ENCODE measurements around the gene ANGEL1.

Gene ANGEL1

GRCh38 chr14:76763096-76764041 is 49.3 kb downstream of the ANGEL1 start:
- no peak for DNase-seq

DNA sequence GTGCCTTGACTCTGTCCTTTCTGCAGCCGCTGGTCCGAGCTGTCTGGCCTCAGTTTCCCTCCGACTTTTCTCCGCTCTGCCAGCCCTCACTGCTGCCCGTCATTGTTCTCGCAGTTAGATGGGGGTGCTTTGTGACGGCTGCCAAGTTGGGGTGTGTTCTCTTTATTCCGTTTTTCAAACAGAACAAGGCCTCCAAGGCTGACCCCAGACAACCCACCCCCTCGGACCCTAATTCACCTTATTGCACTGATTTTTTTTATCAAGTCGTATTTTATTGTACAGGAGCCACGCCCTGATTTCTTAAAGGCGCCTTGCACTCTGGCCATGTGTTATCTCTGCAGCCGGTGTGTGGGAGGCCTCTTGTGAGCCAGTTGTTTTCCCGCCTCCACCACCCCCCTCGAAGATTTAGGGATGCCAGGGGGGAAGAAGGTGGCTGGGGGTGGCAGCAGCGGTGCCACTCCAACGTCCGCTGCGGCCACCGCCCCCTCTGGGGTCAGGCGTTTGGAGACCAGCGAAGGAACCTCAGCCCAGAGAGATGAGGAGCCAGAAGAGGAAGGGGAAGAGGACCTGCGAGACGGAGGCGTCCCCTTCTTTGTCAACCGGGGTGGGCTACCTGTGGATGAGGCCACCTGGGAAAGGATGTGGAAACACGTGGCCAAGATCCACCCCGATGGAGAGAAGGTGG is 50.1 kb downstream of the ANGEL1 start:
- no peak for DNase-seq

DNA sequence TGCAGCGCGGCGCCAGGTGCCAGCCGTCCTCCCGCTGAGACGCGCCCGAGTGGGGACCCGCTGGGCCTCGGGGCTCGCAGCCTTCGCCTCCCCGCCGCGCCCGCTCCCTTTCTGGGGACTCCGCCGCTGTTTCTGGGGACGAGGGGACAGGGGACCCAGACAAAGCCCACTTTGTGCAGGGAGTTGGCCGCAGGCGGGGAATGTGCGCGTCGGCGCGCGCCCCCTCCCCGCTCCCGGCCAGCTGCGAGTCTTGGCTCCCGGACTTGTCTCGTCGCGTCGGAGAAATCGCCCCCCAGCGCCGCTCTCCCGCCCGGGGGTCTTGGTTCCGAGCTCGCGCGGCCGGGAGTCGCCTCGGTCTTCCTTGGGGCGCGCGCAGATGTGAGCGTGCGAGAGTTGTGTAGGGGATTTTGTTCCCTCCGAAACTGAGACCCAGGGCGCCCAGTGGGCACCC is 50.7 kb downstream of the ANGEL1 start:
- DNase-seq: no peak

DNA sequence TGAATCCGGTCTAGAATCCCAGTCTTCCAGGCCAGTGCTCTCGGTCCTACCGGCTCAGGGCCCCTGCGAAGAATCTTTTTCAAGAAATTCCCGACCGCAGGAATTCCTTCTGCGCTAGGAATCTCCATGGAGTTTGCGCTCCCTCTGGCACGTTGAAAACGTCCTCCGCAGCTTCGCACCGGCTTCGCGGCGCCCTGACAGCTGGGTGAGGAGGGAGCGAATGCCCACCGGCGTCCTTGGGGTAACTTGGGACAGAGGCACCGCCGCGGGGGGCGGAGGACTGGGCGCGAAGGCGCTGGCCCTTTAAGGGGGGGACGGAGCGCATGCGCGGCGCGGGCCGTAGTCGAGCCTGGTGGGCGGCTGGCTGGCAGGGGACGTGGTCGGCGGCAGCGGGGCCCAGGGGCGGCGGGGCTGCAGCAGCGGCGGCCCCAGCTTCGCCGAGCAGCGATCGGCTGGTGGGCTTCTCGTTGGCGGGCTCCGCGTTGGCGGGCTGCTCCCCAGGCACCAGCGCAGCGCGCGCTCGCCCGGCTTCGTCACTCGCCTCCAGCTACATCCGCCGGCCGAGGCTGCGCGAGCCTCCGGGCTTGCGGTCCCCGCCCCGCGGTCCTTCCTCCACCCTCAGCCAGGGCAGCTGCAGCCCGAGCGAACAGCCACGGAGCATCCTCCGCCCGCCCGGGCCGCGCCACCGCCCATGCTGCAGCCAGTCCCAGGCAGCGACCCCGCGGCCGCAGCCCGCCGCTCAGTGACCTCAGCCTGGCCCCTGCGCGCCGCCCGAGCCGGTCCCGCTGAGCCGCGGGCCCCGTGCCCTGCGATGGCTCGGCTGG is 51.3 kb downstream of the ANGEL1 start, which contains the start of gene VASH1:
TSS of gene VASH1 (plus strand) at position 333 of the 824 bp plus-strand sequence. CDS start 1,354 bp downstream, outside the sequence.
- peak; percentile 64 for DNase-seq

DNA sequence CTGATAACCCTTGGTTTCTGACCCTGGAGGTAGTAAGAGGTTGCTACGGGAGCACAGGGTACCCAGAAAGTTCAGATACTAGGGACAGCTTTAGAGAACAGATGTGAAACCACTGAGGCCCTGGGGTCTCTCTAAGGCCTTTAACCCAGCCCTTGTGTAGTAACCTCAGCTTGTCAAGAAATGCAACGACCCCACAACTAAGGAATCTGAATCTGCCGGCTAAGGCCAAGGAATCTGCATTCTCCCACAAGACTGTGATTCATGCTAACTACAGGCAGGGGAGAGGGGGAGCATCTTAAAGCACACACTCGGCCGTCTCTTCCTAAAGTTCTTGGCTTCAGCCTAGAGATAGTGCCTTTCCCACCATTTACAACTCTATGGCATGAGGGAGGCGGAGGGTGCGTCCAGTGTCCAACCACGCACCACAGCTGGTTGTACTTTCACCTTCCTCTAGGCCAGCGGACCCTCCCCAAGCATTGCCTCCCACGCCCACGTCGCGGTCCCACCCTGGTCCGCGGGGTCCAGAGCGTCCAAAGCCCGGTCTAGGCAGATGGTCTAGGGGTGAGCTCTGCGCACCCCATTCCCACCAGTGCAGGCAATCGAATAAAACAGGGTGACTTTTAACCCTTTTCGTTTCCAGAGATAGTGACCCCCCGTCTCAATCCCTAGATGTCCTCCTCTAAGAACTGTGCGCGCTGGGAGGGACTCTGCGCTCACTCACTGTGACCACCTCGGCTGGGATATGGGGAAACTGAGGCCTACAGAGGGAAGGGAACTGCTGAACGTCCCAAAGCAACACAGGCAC is 52.1 kb downstream of the ANGEL1 start:
- no peak for DNase-seq

- no peak for DNase-seq
These were observed 53.1 kb downstream of the ANGEL1 start for GRCh38 chr14:76759589-76759988.

DNA sequence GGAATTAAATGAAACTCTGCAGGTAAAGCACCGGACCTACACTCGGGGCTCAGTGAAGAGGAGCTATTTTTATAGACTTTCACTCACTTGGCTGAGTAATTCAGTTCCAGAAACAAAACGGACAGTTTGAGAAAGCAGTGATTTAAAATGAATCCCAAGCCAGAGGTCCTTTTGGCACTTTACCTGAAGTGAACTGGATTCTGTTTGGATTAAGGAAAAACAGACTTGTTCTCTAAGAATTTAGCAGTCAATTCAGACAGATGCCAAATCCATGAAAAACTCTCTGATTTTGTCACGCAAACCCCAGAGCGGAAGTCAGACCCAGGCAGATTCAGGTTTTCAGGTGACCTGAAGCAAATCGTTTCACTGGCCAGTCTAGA is 56.3 kb downstream of the ANGEL1 start:
- DNase-seq: no peak

DNA sequence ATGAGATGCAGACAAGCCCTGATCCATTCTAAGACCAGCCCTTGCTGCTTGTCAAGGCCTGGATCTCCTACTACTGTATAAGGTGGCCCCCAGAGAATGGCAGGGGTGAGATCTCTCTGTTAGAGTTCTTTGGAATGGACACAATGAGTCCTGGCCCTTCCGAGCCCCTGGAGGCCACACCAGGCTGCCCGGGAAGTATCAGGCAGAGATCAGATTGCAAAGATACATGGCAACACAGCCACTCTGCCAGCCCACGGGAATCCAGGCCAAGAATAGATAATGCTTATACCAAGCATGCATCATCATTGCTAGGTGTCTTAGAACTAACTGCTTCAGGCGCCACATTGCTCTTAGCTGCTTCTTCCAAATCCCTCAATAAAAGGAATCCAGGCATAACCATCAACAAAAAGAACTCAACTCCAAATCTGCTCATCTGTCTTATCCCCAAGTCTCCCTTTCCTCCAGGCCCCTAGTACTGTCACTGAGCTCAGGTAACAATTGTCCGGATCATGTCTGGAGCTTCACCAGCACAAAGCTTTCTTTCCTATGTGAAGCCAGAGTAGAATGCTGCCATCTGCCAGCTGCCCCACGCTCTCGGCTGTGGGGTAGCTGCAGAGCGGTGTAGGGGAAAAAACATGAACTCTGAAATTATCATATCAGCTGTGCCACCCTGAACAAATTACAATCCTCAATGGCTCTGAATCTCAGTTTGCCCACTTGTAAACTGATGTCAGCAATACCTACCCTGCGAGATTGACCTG is 56.9 kb downstream of the ANGEL1 start:
- no peak for DNase-seq

GRCh38 chr14:76754586-76754985 is 58.1 kb downstream of the ANGEL1 start:
- DNase-seq: no peak

DNA sequence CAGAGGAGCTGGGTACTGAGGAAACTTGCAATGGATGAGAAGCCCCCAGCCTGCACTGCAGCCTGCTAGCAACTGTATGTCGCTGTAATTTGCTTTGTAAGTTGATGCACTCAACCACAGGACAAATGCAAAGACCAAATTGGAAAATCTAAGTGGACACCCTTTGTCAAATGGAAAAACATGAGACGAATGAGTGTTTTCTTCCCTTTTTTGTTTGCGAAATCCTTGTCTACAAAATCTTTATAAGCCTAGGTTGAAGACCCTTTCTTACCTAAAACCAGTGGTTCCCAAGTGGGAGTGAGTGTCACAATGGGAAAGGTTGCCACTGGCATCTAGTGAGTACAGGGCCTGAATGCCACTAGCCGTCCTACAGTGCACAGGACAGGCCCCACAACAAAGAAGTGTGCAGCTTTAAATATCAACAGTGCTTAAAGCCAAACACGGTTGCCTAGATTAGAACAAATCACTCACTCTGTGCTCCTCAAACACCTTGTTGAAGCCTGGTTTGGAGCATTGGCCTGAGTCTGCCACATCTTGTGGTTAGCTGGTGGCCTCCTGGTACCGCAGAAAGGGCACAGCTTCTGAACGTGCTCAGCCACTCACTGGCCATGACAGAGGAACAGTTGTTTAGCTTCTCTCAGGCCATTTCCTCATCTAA is 59.0 kb downstream of the ANGEL1 start:
- DNase-seq: no peak

DNA sequence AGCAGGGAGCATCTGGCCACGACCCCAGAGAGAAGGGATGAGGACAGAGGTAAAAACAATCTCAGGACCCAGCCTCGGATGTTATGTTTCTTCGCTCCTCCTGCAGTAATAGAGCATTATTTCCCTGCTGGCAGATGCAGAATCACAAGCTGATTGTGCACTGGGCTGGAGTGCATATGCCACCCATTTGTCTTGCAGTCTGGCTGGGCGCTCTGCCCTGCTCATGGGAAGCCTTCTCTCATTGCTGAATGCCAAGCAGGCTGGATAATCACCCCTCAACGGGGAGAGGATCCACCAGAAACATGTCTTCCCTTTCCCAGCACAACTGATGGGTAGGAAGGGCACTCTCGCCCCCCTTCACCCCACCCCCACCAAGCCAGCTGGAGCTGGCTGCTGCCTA is 59.9 kb downstream of the ANGEL1 start:
- DNase-seq: no peak

DNA sequence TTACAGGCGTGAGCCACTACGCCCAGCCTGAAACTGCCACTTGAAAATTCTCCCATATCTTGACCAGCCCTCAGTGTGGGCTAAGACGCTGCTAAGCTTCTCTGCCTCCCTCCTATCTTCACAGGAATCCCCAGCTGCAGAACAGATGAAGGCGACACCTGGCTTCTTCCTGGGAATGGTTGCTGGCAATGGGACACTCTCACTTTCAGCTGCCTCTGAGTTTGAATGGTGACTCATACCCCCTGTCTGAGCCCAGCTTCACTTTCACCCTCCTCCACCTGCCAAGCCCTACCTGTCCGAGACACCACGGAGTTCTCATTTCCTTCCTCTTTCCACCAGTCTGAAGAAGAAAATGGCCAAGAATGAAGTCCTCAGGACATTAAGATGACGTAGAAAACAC is 69.7 kb downstream of the ANGEL1 start:
- no peak for DNase-seq

DNA sequence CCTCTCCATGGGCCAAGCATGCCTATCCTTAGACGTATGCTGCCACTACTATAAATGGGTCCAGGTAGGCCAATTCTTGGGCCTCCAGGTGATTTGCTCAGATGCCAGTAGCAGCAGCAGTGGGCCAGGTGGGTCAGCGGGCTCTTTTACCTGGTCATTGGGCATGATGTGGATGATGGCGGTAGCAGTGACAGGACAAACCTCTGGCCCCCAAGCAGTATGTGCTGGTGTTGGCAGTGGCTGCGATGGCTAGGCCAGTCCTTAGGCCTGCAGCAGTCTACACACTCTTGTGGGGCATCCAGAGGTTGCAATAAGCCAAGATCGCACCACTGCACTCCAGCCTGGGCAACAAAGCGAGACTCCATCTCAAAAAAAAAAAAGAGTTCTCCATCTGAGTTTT is 70.5 kb downstream of the ANGEL1 start:
- no peak for DNase-seq

DNA sequence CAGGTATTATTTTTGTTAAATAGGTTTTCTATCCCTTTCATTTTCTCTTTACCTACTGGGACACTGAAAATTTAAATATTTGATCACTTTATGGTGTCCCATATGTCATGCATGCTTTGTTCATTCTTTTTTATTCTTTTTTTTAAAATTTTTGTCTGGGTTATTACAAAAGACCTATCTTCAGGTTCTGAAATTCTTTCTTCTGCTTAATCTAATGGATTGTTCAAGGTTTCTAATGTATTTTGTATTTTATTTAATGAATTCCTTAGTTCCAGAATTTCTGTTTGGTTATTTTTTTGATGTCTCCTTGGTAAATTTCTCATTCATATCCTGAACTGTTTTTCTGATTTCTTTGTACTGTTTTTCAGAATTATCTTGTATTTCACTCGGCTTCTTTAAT is 71.6 kb downstream of the ANGEL1 start:
- DNase-seq: no peak

All from kidney glomerular epithelial cell (primary cell).